HG02571 (cell line): ENCODE data around the gene SSBP3.

ENCODE experiments used
- ATAC-seq: cut with Tn5 transposase; IDR thresholded peaks from one replicate; pipeline ENCODE4 v1.9.1; 2021; ENCODE audit warnings: mild to moderate bottlenecking, moderate library complexity; ENCODE audit not compliant: unreplicated experiment

SSBP3 gene

DNA sequence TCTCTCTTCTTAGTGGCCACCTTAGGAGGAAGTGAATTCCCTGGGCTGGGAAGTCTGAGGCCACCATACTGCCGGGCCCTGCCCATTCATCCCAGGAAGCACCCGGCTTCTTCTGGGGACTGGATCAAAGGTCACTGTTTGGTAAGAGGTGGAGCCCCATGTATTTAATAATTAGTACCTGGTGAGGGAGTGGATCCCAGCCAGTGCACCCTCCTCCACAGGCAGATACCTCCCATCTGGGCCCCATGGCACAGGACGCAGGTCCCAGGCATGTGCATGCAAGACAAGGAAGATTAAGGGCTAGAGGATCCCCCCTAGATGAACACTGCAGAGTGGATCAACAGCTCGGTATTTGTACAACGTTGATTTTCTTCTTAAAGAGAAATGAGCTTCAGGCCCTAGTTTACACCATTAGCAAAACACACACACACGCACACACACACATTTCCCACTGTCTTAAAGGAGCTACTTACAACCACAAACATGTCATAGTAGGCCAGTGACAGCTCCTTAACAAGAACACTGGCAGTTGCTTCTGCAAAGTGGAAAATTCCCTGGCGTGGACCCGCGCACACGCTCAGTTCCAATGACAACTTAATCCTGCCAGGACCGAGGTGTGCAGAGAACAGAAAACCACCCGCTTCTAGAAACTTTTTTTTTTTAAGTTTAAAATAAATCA is 115.5 kb downstream of the SSBP3 start:
- no peak for ATAC-seq

DNA sequence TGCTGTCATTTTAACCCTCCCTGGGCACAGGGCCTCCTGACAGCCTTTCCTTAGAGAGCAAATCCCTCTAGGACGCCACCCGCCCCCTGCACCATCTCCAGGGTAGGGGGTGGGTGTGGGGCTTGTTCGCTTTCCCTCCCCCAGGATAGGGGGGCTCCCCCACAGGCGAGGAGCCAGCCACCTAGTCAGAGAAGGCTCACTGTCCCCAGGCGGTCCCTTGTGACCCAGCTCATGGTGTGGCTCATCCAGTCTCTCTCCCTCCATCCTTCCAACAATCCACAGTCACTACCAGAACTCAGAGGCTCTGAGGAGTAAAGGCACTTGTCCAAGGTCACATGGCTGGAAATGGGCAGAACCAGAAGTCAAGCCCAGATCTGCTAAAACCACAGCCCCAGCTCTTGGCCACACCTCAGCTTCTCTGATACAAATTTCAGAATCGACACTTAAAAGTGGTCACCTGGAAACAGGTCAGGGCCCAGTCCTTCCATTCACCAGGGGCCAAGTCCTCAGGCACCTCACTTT is 116.4 kb downstream of the SSBP3 start:
- no peak for ATAC-seq

DNA sequence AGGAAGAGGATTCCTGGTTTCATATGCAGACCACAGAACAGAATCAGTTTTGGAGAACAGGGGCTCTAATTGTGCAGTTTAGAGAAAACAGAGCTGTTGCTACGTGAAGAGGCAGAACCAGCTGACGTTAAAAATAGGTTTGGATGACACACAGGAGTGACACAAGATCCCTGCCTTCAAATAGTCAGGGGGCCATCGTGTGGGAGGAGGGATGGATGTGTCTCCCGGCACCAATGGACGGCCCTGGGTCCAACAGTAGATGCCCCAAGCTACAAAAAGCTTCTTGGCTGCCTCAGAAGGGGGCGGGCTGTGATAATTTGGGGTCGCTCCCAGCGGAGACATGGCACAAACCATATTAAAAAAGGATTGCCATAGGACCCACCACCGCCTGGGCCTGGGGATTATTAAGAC is 118.4 kb downstream of the SSBP3 start:
- ATAC-seq = no peak

DNA sequence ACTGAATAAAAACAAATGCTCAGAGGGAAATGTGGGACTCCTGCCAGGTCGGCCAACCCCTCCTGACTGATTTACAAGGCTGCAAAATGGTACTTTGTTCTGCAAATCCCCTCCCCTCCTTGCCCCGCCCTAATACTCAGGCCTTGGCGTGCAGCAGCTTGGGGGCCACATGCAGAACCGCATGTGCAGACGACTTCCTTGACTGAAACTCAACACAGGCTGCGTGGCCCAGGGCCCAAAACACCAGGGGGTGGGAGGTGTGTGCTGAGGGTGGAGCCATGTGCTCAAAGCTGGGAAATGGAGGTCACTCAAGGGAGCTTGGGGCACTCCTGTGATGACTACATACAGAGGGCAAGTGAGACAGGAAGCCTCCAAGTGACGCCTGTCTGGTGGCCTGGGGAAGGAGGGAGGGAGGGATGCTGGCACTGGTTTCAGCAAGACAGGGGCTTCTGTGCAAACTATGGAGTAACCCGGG is 119.0 kb downstream of the SSBP3 start:
- ATAC-seq = no peak

DNA sequence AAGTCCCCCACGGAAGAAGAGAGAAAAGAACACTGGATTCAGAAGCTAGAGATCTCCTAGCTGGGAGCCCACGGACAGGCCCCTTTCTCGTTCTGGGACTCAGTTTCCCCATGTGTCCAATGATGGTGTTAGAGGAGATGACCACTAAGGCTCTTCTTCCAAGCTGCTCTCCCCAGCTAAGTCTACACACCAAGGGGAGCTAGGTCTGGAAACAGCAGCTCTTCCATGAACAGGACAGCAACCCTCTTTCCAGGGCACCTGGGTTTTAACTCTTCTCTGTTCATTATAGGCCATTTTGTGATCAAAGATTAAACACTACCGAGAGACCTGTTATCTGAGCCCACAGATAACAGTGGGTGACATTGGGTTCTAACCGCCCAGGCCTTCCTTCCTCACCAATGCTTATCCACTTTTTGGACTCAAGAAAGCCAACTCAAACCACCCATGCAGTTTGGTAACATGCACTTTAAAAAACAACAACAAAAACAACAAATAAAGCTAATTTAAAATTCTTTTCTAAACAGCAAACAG is 120.3 kb downstream of the SSBP3 start:
- no peak for ATAC-seq

DNA sequence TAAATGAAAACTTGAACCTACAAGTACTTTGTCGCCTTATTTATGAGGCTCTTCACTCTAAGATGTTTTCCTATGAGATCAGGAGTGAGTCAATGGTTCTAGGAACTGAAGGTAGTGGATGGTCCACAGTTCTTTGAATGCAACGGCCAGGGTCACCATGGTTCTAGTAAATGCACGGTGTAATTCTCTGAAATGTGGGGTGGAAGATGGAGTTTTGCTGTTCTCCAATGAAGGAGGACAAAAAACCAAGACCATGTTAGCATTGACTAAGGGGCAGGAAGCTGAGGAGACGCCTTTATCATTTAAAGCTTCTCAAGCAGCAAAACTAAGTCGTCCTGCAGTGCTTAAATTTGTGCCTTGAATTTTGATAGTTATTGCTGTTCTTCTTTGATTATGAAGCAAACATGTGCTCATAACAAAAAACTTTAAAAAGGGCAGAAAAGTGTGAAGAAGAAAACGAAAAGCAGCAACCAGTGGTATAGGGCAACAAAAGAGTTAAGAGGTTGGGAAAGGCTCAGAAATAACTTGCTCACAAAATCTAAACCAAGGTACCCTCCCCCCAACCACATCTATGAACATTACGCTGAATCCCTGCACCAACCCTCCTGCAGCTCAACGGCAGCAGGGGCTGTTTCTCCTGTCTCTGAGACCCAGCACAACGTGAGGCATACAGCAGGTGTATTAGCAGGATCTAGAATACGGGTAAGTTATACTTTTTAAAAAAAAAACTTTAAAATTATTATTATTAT is 121.2 kb downstream of the SSBP3 start:
- no peak for ATAC-seq

DNA sequence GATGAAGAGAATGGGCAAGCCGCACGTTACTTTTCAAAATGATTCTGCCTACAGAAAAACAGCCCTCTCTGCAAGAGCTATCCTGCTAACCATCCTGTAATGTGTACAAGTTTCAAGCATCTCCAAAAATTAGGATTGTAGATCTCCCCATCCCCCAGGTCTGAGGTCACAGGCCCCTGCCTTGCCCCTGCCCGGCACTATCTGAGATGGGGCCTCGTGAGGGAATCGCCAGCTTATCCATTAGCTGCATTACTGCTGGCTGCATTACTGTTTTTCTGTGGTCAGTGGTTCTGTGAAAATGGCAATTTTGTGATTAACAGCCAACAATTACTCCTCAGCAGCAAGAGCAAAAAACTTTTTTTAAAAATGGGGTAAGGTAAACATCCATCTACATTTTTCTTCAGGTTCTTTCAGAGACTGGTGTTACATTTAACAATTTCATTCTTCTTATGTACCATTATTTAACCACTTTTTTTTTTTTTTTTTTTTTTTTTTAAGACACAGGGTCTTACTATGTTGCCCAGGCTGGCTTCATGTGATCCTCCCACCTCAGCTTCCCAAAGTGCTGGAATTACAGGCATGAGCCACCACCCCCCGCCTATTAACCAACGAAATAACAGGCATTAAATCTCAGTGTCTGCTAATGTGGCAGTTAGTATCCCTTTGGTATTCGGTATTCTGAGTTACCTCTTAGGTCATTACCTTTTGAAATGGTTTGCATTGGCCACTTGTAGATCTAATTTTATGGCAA is 122.4 kb downstream of the SSBP3 start:
- no peak for ATAC-seq

DNA sequence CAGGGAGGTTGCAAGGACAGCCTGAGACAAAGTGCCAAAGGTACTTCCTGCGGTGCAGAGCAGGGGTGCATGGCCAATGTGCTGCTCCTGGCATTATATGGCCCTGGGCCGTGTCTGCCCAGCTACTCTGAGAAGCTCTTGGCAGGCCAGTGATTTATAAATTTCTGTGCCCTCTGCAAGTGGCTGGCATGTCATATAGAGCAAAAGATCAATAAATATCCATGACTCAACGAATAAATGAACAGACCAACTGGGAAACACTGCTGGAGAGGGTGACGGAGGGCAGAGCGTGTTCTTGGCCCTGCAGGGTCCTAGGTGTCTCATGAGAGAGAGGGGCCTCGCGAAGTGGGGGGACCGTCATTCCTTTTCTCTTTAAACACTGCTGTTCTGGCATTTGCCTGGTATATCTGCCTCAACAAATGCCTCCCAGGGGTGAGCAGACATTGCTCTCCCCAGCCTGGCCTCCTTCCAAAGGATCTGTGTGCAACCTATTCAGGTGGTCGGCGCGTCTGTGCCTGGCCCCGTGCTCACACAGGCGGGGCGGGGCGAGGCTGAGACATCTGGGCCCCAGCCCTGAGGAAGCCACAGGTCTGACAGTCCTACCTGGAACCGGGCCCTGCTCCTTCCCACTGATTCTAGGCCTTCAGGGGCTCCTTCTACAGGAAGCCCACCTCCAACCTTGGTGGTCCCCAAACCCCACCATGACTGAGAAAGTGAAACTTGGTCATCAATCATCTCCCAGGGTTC is 123.9 kb downstream of the SSBP3 start:
- no peak for ATAC-seq

DNA sequence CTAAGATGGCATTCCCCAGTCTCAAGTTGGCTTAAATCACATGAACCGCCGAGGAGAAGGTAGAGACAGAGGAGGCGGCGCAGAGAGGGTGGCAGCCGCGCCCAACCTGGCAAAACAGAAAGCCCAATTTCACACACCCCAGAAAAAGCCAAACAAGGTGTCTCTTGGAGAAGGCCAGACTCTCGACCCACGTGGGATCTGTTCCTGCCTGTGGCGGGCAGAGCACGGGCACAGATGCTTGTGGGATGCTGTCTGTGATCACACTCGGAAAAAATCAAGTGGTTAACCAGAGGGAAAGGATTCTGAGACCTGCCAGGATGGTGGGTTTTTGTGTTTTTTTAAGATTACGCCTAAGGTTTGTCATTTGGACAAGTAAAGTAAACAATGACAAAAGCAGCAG is 125.5 kb downstream of the SSBP3 start:
- no peak for ATAC-seq

DNA sequence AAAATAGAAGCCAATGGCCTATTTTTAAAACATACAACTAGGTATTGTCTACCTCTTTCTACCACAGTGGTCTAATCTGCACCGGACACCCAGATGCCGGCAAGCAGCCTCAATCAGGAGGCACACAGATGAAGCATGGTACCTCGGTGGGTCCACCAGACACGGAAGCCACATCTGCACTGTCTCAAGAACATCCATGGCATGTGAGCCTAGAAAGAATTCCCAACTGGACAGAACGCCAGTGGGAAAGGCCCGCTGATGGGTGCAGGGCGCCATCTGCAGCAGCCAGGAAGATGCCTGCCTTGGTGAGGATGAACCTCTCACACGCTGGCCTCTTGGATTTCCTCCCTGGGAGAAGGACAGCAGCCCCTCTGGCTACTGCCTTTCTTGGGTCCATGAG is 126.7 kb downstream of the SSBP3 start:
- no peak for ATAC-seq

DNA sequence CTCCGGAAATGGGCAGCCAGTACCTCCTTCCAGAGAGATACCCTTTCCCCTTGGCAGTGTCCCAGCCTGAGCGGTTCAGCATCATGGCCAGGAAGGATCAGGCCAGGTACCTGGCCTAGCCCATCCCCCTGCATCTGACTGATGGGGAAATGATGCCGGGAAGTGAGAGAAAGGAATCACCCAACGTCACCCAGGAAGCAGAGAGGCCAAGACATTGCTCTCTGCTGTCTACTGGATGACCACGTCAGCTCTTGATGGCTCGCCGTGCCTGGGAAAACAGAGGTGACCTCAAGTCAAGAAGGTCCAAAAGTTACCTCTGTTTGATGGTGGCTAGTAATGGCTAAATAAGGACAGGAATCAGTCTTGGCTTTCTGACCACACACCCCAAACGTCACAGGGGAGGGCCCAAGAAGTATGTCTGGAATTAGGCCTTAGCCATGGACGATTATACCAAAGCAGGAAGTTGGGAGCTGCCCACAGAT is 127.2 kb downstream of the SSBP3 start:
- no peak for ATAC-seq

DNA sequence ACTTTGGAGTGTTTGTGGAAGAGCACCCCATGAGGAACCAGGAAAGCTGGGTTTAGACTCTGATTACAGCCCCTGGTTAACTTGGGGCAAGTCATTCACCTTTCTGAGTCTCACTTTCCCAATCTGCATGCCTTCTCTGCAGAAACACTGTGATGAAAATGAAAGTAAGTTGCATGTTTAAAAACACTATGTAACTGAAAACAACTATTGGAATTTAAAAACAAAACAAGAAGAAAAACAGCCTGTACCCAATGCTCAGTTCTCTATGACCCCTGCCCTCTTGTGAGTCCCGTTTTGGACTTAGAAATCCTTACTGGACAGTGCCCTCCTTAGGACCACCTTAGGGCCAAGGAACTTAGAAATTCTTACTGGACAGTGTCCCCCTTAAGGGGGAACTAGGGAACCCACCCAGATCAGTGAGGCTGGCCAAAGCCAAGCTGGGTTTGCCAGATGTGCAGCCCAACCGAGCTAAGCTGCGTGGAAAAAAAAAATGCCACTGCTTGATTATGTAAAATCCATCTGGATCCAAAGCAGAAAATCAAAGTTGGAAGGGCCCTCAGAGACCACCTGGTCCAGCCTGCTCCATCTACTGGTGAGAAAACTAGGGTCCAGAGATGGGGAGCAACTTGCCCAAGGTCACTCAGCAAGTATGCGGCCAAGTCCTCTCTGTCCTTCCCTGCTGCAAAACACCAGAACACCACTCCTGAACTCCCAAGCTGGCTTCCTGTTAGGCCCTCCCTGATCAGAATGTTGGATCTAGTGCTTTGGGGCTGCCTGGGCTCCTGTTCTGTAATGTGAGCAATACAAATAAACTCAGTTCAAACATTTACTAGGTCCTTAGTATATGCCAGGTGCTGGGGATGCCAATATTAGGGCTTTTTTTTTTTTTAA is 128.5 kb downstream of the SSBP3 start:
- ATAC-seq = no peak

DNA sequence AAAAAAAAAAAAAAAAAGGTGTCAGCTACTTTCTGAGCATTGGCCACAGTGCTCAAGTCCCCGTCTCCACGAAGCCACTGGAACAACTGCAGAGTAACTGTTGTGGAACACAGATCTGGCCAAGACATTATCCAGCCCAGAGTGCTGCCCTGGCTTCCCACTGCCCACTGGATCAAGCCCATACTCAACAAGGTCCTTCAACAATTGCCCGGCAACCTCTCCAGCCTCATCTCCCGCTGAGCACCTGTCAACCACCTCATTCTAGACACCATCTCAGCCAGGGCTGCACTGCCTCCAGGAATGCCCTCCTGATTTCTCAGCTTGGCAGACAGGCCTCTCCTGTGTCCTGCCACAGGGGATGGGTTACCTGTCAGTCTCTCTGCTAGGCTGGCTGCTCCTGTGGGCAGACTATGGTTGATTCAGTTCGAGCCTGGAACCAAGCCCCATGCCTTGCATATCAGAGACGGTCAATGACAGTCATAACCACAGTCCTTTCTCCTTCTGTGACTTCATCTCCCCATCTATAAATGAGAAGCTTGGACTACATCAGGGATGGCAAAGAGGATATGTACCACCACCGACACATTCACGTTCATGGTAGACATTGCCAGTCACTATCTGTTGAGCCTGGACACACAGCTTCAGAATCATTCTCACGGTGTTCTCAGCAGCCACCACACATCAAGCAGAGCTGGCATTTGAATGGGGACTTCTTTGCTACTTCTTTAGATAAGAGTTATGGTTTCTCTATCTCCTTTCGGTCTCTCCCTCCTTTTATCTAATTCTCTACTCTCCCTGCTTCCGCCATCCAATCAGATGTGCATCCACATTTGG is 129.4 kb downstream of the SSBP3 start:
- no peak for ATAC-seq

DNA sequence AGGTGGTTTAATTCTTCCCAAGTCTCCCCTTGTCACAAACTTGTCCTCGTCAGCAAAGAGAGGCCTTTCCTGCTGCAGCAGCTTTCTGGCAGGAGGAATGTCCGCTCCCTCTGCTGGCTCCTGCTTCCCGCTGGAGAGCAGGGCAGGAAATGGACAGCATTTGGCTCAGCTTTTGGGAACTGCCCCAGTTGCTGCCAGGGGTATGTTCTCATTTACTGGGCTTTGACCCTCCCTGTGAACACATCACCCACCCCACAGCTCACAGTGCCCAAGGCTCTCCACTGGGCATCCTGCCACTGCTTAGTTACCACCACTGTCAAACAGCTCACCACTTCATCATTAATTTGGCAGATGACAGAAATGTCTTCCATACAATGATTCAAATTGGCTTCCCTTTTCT is 130.8 kb downstream of the SSBP3 start:
- ATAC-seq = no peak

DNA sequence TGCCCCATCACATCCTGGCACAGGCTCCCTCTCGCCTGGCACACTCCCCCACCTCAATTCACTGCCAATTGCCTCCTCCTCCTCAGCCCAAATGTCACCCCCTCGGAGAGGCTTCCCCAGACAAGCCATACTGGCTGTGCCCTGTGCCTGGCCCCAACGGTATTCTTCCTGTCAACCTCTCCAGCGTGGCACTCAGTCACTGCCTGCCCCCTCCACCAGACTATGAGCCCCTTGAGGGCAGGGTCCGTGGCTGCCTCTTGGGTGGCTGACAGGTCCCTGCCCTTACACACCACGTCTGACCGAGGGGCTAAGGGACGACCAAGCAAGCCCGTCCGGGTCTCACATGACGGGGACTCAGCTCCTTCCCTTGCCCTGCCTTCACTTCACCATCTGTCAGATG is 131.3 kb downstream of the SSBP3 start:
- no peak for ATAC-seq

DNA sequence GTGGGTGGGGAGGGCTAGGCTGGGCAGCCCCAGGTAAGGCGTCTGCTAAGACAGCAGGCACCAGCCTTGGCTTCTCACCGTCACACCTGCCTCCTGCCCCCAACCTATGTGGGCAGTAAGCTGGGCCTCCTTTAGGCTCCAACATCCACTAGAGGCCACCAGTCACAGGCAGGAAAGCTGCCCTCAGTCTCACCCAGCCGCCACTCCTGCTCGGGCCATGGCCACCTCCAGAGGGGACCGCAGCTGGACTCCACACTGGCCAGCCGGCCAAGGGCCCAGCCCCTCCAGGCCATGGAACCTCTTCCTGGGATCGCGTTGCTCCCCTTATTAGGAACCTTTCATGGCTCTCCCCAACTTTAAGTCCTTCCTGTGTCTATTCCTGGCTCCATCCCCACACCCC is 131.7 kb downstream of the SSBP3 start:
- no peak for ATAC-seq

DNA sequence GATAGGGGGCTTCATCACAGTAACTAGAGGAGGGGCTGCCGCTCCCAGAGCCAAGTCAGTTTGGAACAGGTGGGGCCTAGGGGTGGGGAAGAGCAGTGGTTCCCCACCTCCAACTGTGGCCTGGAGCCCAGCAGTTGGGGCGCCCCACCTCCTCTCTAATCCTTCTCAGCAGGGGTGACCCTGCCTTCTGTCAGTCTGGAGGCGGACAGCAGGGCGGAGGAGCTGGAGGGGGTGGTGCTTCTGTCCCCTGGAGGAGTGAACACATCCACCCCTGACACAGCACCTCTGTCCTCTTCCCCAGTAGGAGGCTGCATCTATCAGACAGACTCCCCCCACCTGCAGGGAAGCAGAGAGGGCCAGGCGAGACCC is 132.4 kb downstream of the SSBP3 start:
- ATAC-seq = no peak

DNA sequence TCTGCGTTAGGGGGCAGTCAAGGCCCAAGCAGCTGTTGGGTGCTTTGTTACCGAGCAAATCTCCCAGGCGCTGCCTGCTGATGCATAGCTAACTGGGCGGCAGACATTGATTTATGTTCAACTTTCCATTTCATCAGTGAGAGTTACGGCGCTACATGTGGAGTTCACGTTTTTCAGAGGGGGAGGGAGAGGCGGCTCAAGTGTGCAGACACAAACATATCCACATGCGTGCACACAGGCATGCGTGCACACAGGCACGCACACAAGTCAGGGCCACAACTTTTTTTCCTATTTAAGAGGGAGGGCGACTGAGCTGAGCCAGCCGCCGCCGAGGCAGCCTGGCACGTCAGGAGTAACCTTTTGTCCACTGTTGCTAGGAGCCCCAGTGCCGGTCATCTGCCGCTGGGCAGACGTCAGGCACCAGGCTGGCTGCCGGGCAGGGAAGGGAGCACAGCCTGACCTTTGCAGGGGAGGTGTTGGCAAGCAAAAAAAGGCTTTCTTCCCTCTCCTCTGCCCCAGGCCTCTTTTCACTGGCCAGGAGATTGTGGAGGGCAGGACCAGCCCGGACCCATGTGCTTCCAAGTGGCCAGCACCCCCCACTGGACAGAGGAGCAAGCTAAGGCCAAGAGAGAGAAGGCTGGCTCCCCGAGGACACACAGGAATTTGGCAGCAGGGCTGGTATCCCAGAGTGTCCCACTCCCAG is 133.0 kb downstream of the SSBP3 start:
- no peak for ATAC-seq
